ENCODE data around the gene AP1M1.

Gene AP1M1

DNA sequence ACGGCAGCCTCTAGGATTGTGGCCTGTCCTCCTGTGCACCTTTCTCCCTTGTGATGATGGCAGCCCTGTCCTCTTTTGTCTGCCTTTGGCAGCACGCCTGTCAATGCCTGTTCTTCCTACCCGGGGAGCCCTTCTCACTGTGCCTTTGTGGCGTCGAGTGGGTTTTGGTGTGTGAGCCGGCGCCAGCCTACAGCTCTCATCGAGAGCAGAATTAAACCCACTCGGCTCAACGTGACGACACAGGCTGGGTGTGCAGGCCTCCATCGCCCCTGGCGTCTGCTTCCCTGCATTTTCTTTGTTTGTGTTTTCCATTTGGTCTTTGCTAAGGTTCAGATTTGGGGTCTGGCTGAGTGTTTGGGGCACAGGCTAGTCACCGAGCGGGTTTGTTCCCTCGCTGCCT lies 34.4 kb downstream of the AP1M1 start:
- DNase-seq: no peak

DNA sequence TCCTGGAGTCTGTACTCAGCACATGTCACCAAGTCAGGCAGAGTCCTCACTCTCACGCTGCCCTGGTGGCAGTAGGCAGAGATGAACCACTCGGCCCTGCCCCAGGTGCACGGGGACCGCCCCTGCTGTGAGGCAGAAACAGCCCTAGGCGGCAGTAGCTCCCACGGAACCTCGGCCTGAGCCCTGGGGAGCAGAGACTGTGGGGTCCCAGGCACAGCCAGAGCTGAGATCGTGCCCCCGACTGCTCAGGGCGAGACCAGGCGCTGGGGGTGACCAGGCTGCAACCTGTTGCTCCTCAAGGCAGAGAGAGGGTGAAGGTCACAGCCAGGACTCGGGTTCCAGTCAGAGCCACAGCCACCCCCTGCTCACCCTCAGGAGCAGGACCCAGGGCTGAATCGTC lies 34.9 kb downstream of the AP1M1 start:
- DNase-seq: no peak

DNA sequence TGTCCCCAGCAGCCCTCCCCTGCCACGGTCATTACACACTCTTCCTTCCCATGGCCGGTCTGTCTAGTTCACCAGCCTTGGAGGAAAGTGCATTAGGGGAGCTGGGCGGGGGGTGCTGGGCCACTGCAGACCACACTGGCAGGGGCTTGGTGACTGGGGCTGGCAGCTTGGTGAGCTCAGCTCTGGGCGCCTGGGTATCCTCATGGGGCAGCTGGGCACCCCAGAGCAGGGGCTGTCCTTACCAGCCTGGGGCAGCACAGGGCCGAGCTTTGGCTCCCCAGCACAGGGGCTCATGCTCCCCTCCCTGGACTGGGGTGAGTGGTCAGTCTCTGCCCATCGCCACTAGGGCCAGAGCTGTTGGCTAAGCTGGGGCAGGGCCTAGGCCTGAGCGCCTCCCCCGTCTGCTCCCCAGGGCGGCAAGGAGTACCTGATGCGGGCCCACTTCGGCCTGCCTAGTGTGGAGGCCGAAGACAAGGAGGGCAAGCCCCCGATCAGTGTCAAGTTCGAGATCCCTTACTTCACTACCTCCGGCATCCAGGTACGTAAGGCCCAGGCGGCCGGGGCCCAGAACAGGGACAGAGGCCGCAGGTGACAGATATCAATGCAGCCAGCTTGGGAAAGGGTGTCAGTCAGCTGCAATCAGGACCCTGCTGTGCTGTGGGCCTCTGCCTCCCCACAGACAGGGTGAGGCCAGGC lies 35.5 kb downstream of the AP1M1 start:
- DNase-seq: no peak

DNA sequence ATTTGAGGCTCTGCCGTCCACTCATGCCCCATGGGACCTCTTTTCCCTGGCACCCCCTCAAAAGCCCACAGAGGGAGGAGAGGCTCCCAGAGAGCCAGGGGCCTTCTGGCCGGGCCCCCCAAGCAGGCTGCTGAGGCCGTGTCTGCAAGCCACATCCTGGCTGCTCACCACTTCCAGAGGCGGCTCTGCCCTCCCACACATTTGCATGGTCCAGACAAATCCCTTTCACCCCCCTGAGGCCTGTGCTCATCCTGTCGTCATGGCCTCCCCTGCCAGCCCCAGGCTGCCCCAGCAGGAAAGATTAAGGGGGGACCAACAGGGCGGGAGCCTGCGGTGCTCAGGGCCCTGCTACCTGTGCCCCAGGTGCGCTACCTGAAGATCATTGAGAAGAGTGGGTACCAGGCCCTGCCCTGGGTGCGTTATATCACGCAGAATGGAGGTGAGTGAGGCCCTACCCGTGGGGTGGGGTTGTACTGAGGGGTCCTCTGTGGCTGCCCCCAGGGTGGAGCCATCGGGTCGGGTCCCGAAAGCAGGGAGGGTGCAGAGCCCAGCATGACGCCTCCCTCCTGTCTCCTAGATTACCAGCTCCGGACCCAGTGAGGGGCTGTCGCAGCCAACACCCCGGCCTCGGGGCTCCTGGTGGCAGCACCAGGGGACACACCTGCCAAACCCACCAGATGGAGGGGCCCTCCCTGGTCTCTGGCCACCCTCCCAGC lies 36.3 kb downstream of the AP1M1 start:
- DNase-seq: no peak

DNA sequence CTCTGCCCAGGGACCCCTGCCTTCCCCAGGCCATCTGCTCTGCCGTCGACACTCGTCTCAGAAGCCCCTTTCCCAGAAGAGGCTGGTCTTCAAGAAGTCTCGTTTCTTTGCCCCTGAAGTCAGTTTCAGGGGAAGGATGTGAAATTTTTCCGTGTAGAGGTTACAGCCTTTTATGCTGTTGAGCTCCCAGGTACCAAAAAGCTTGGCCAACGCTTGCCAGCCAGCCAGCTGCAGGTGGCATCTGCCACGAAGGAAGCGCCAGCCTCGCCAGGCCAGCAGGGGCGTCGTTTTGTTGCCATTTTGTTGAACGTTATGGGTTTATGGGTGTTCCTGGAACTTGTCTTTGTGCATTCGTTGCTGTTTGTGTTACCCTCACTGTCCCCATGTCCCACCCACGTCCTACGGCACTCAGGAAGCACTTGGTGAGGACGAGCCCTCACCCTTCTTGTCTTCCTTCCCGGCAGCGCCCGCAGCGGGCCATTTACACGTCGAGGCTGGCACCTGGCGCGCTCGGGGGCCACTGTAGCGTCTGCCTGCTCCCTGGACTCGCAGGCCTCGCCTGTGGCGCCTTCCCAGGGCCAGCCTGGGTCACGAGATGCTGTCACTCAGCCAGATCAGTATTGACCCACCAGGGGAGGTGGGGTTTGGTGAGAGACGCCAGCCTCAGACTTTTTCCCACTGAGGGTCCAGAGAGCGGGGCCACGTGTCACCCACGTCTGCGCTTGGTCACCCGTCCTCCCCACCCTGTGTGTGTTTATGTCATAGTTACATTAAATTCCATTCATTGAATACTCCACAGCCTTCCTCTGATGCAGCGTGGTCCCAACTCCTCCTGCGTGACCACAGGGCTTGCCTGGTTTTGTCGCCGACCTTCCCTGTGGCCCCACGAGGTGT lies 37.1 kb downstream of the AP1M1 start:
- no peak for DNase-seq

DNA sequence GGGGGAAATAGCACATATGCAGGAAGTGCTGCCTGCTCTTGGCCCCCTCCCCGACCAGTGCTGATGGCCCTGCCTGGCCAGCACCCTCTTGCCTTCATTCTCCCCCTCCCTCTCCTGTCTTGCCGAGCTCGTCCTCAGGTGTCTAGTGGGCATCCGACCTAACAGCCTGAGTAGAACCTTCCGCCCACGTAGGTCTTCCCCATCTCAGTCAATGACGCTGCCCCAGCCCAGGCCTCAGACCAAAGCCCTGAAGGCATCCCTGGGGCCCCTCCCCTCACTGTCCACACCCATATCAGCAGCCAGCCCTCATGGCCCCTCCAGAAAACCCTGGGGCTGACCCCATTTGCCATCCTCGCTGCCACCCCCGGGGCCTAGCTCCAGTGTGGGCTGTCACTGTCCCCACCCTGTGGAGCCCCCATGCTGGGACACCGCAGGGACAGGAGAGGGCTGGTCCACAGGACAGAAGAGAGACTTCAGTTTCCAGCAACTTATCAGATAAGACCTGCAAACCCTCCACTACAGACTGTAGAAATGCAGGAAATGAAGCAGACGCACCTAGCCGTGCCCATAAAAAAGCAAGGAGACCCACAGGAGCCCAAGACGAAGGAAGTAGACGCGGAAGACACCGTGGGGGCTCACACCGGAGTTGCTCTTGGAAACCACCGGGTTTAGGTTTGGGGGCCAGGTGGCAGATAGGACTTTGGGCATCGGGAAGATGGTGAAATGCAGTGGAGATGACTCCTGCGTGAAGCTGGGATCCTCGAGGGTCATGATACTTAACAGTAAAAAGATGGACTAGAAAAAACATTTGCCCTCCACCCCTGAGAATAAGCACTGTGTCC lies 38.3 kb downstream of the AP1M1 start:
- no peak for DNase-seq

DNA sequence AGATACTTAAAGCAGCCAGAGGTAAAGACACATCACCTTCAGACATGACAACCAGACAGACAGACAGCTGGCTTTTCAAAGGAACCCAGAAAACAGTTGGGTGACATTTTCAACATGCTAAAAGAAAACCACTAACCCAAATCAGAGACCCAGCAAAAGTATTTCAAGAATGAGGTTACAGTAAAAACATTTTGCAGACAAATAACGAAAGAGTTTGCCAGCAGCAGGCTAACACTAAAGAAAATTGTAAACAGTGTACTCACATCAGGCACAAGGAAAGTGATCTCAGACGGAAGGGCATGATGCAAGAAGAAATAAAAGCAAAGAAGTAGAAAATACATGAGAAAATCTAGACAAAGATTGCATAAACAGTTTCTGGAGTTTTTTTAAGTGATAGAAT lies 46.4 kb downstream of the AP1M1 start:
- no peak for DNase-seq

DNA sequence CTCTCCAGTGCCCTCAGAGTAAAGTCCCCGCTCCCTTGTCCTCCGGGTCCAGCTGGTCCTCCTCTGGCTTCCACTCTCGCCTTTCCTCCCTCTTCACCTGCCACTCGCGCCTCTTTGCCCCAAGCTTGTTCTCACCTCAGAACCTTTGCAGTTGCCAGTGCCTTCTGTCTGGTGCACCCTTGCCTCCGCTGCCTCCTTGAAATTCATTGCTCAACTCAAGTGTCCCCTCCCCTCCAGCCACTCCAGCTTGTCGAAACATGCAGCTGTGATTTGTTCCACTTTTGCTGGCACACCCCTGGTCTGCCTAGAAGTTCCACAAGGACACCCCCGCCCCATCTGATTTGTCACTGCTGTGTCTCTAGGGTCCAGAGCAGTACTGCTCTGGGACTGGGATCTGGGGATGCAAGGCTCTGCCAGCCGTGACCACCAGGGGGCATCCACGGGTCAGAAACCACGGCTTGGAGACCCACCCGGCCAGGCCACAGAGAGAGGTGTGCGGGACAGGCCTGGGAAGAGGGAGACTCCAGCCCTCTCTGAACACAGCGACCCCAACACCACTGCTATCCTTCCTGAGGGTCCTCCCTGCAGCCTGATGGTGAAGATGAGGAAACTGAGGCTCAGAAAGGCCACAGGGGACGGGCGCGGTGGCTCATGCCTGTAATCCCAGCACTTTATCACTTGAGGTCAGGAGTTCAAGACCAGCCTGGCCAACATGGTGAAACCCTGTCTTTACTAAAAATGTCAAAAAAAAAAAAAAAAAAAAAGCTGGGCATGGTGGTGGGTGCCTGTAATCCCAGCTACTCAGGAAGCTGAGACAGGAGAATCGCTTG lies 49.9 kb downstream of the AP1M1 start:
- DNase-seq: peak in 55 of 58 donors; percentile 7 to 79 (median 51)

DNA sequence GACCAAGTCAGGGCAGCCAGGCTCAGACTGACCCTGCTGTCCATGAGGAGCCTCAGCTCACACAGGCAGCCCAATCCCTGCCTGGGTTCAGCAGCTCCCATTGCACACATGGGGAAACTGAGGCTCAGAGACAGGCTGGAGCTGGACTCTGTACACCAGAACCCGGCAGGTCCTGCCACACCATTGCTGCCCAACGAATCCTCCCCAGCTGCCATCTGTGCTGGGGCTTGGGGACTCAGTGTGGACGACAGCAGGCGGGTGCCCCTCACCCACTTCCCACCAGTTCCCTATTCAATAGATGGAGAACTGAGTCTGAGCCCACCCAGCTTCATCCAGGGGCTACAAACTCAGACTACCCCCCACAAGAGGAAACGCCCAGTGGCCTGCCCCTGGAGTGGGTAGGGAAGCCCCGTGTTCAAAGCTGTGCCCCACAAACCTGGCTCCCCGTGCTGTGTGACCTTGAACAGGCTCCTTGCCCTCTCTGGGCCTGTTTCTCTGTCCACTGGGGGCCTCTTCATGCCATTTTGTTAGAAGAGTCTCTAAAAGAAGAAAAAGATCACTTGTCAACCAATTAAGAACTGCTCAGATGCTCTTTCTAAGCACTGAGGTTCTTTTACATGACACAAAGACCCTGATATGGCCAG lies 50.8 kb downstream of the AP1M1 start:
- DNase-seq: no peak

DNA sequence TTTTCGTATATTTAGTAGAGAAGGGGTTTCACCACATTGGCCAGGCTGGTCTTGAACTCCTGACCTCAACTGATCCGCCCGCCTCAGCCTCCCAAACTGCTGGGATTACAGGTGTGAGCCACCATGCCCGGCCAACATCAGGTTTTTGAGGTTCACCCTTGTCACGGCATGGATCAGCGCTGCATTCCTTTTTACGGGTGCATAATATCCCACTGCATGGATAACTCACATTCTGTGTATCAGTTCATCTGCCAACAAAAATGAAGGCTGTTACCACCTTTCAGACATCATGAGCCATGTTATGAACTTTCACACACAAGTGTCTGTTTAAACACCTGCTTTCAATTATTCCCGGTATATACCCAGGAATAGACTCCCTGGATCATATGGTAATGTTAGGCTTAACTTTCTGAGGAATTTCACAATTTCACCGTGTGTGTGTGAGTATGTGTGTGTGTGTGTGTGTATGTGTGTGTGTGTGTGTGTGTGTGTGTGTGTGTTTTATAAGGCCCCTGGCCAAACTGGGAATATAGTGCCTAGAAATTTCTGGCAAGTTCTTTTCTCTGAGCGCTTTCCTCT lies 52.2 kb downstream of the AP1M1 start:
- DNase-seq: no peak

DNA sequence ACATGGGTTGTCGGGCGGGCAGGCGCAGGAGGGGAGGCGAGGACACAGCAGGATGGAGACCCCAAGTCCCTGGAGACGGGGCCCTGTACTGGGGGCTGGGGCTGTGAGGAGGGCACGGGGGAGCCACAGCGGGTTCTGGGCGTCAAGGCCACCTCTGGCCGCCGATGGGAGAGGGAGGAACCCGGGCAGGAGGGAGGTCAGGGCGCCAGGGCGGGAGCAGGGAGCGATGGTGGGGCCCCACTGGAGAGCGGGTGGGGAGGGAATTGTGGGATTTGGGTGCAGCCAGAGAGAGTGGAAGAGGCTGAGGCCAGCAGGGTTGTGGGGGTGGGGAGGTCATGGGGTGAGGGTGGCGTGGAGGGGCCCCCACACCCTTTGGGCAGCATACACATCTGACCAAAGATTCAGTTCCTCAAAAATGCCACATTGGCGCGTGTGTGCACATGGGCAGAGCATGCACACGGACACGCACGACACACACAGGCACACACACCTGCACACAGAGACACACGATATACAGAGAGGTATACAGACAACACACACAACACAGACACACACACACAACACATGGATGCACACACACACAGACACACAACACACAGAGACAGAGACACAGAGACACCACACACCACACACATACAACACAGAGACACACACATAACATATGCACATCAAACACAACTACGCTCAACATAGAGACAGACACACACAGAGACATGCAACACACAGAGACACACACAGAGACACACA lies 54.9 kb downstream of the AP1M1 start:
- peak in 19 of 58 donors; percentile 4 to 48 (median 16) for DNase-seq

DNA sequence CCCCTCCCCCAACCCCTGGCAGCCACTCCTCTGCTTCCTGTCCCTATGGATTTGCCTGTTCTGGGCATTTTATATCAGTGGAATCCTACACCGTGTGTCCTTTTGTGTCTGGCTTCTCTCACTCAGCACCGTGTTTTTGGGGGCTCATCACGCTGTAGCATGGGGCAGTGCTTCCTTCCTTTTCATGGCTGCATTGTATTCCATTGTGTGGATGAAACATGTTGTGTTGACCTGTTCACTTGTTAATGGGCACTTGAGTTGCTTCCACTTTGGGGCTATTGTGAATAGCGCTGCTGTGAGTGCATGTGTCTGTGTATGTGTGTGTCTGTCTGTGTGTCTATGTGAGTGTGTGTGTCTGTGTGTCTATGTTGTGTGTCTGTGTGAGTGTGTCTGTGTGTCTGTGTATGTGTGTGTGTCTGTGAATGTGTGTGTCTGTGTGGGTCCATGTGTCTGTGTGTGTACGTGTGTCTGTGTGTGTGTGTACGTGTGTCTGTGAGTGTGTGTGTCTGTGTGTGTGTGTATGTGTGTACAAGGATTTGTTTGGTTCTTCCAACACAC lies 57.2 kb downstream of the AP1M1 start:
- DNase-seq: no peak

DNA sequence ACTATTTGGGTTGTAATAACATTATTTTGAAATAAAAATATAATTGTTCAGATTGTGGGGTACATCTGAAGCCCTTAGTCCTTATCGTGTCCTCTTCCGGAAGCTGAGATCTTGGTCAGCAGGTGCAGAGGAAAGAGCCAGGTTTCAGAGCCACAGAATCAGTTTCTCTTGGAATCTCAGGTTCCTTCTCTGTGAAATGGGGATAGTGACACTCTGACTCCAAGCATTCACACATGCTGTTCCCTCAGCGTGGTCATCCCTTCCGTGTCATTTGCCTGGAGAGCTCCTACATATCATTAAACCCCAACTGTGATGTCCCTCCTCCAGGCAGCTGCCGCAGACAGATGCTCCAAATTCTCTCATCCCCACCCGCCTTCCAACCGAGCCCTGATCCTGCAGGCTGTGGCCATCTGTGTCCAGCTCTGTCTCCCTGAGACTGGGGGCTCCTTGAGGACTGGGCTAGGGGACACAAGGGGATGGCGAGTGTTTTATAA lies 59.8 kb downstream of the AP1M1 start:
- no peak for DNase-seq

DNA sequence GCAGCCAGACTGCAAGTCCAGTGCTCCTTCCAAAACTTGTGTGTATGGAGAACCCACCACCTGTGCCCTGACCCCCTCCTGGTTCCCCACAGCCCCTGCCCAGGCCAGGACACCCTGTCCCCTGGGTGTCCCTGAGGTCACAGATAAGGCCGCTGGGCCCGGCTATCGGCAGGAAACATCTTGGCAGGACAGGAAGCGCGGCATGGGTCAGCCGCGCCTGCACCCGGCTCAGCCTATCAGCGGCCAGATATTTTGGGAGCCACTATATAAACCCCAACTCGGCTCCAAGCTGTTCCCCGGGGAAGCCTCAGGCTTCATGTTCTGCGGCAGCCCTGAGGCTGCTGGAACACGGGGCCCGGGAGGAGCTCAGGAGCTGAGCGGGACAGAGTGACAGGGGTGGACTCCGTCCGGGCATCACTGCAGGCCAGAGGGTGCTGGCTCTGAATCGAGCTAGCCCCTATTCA lies 60.8 kb downstream of the AP1M1 start:
- peak in 33 of 58 donors; percentile 4 to 51 (median 28) for DNase-seq

DNA sequence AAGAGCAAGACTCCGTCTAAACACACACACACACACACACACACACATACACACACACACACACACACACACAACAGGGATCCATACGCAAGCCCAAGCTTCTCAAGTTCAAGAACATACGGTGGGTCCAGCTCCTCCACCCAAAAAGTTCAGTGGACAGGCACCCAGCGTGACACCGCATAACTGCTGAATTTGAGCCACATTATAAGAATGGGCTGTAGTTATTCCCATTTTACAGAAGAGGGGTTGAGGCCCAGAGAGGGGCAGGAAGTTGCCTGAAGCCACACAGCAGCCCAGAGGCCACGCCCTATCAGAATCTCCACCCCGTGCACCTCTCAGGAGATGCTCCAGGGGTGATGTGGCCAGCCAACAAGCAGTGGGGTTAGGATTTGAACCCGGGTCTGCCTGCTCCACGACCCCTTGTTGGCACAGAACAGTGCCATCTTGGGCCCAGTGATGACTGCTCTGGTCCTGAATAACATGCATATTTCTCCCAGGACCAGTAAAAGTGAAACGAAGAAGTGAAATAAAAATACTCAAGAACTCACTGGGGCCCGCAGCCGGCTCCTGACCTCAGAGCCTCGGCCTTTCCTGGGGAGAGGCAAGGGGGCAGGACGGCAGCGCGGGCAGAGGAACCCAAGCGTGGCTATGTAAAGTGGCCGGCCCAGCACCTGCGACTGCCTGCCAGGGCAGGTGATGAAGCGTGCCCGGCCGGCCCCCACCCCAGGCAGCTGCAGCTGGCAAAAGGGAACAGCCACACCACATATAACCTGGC lies 61.9 kb downstream of the AP1M1 start:
- DNase-seq: peak in 2 of 58 donors; percentile 5 to 8

DNA sequence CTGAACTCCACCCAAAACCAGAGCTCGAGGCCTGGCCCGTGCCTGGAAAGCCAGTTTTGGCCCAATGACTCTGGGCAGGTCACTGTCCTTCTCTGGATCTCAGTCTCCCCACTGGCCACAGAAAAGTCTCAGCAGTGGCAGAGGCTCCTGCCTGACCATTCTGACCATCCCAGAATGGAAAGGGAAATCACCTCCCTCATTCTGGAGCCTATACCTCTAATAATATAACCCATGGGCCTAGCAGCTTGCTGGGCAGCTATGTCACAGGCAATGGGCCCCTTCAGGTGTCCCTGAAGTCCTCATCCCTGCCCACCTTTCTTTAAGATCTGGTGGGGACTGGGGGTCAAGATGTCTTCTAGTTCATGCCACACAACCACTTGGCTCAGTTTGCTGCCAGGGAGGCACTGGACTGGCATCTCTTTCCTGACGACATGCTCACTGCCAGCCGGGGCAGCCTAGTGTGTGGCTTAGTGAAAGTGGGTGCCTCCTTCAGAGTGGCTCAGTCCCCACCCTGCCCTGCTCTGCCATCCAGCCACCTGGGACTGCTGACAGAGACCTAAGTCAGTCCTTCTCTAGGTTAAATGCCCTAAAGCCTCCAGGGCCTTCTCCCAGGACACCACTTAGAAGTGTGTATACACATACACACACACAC lies 62.6 kb downstream of the AP1M1 start:
- DNase-seq: no peak

DNA sequence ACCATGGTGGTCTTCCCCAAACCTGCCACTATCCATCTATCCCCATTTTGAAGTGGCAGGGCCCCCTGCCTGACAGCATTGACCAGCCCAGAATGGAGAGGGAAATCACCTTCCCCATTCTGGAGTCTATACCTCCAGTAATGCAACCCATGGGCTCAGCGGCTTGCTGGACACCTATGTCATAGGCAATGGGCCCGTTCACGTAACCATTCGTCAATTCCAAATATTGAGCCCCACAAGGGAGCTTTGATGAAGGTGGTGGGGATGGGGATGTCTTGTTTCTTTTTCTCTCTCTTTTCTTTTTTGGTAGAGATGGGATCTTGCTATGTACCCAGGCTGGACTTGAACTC lies 63.1 kb downstream of the AP1M1 start:
- no peak for DNase-seq
